AG04450 (cell line): Measurements from ENCODE around the gene NCBP2. TPM values are rescaled to one million over a fixed set of nuclear protein-coding genes. Genes with fewer than 3 reads are reported as not detected.

Source experiments
- CTCF ChIA-PET: fragments of 300-600, 350-600 bp; formaldehyde crosslinking; extraction: SDS; loops from one replicate; lab custom pipeline; 2022; ENCODE audit warnings: antibody characterized with exemption, inconsistent platforms; lab: Charles Lee
- POLR2A ChIA-PET: fragments of 350-600 bp; formaldehyde crosslinking; extraction: SDS; loops from one replicate; lab custom pipeline; 2021; ENCODE audit warnings: antibody characterized with exemption, inconsistent platforms; lab: Yijun Ruan, JAX
- DNase-seq: peaks from one replicate; pipeline ENCODE4 v3.0.0-alpha.2; 2011; ENCODE audit warnings: low read depth, low spot score
- H3K27ac ChIP-seq: one replicate; pipeline ENCODE4 v1.5.1; 2012; ENCODE audit warnings: low read depth, low read length, control low read depth
- H3K27me3 ChIP-seq: one replicate; pipeline ENCODE4 v1.6.0; 2012; ENCODE audit warnings: low read length; ENCODE audit not compliant: control insufficient read depth, insufficient read depth
- H3K4me3 ChIP-seq: 2 replicates; pipeline ENCODE4 v1.5.1; 2011; ENCODE audit warnings: mild to moderate bottlenecking, low read depth, low read length, control low read depth
- H3K9me3 ChIP-seq: 2 replicates; pipeline ENCODE4 v1.5.1; 2012; ENCODE audit warnings: low read length; ENCODE audit not compliant: control insufficient read depth, insufficient read depth
- polyA plus RNA-seq: library from polyadenylated mRNA; depleted of rRNA; stranded (reverse); fragments of >200 nt; gene quantifications from 2 replicates; pipeline ENCODE4 v1.2.3, GENCODE V29; 2011
- TF ChIP-seq, protein P1 (sequence below): IDR thresholded peaks from 2 replicates; pipeline ENCODE4 v1.5.1; 2011; ENCODE audit warnings: low read depth, low read length, control low read depth, inconsistent platforms

The NCBP2 gene
- polyA plus RNA-seq, 1 experiment: 89.7 TPM

DNA sequence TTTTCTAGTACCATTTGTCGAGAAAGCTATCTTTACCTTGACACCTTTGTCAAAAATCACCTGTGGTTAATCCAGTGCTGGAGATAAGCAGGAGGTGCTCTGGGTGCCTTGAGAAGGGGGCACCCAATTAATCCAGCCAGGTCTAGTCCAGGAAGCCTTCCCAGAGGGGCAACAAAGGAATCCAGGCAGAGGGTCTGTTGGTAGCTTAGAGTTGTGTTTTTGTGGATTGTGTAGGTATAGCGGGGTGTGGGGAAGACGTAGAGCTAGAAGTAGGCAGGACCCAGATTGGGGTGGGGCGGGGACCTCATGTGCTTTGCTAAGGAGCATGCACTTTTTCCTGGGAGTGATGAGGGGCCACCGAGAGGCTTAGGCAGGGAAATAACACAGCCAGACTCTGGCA lies 32.3 kb upstream of the NCBP2 start:
- TF ChIP-seq, protein P1, sequence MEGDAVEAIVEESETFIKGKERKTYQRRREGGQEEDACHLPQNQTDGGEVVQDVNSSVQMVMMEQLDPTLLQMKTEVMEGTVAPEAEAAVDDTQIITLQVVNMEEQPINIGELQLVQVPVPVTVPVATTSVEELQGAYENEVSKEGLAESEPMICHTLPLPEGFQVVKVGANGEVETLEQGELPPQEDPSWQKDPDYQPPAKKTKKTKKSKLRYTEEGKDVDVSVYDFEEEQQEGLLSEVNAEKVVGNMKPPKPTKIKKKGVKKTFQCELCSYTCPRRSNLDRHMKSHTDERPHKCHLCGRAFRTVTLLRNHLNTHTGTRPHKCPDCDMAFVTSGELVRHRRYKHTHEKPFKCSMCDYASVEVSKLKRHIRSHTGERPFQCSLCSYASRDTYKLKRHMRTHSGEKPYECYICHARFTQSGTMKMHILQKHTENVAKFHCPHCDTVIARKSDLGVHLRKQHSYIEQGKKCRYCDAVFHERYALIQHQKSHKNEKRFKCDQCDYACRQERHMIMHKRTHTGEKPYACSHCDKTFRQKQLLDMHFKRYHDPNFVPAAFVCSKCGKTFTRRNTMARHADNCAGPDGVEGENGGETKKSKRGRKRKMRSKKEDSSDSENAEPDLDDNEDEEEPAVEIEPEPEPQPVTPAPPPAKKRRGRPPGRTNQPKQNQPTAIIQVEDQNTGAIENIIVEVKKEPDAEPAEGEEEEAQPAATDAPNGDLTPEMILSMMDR: no peak
- Histone ChIP-seq H3K27ac (no peak overlapping the region), H3K9me3 (peaks cover 3% of the 10 kb centered on the region), H3K27me3 (peaks cover 6% of the 10 kb centered on the region), H3K4me3 (no peak overlapping the region)
- CTCF ChIA-PET: interaction anchor here (1.5 kb wide), 1 partner anchor 213 kb away, joined by 3 read pairs; no protein-coding TSS in a partner anchor
- no peak for DNase-seq
- POLR2A ChIA-PET: interaction anchor here (0.7 kb wide), 1 partner anchor 114 kb away, joined by 6 read pairs; no protein-coding TSS in a partner anchor

DNA sequence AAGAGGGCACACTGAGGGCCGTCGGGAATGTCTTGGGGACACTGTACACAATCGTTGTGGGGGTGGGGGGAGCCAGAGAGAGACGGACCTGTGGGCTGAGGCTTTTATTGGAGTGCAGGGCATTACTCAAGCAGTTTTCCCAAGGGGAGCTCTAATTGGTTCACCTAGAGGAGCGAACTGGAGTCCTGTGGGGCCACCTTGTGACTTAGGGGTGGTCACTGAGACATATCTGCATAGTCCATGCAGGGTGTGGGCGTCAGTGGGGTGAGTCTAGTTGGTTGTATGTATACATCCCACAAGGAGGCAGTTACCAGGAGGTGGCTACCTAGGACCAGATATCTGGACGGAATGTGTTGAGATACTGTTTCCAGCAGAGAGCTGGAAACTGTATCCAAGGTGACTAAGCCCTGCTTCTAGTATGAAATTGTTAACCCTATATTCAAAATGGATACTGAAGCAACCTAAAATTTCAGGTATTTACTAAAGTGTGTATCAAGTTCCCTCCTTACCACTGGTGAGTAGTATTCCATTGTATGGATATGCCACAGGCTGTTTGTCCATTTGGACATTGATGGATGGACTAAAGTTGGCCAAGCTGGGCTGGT lies 28.9 kb upstream of the NCBP2 start:
- DNase-seq: no peak
- POLR2A ChIA-PET: no interaction called here
- TF ChIP-seq, protein P1: no peak
- H3K27me3 ChIP-seq: peaks cover 26% of the 10 kb centered on the region
- CTCF ChIA-PET: interaction anchor here (0.7 to 1.7 kb wide), 4 partner anchors 103 to 362 kb away, joined by 3 to 6 read pairs (median 4); partner anchors contain the start of gene SENP5
- H3K9me3 ChIP-seq: peaks cover 3% of the 10 kb centered on the region
- H3K4me3 ChIP-seq: no peak overlapping the region
- no peak overlapping the region for H3K27ac ChIP-seq

DNA sequence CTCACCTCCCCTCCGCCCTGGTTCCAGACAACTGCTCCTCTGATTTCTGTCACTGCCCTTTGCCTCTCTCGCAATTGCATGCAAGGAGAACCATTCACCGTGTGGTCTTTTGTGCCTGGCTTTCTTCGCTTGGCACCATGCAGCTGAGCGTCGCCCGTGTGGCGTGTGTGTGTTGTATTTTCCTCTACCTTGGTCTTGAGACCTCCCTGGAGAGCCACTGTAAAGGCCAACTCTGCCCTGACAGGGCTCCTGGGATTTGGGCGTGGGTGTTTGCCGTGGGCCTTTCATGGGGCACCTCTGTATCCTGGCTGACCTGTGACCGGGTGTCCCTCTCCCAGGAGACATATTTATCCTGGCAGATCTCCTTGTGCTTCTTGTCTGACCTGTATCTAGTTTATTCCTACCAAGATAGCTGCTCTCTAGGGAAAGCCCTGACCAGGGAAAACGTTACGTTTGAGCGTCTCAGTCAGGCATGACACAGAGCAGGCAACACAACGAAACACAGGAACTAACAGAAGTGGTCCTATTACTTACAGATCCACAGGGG lies 28.3 kb upstream of the NCBP2 start:
- TF ChIP-seq, protein P1: no peak
- ChIA-PET POLR2A (no interaction called here), CTCF (interaction anchor here (0.6 to 1.7 kb wide), 5 partner anchors 20 to 361 kb away, joined by 3 to 5 read pairs (median 3); partner anchors contain the start of gene SENP5)
- Histone ChIP-seq H3K27ac (no peak overlapping the region), H3K4me3 (no peak overlapping the region), H3K9me3 (peaks cover 3% of the 10 kb centered on the region), H3K27me3 (peaks cover 32% of the 10 kb centered on the region)
- no peak for DNase-seq

DNA sequence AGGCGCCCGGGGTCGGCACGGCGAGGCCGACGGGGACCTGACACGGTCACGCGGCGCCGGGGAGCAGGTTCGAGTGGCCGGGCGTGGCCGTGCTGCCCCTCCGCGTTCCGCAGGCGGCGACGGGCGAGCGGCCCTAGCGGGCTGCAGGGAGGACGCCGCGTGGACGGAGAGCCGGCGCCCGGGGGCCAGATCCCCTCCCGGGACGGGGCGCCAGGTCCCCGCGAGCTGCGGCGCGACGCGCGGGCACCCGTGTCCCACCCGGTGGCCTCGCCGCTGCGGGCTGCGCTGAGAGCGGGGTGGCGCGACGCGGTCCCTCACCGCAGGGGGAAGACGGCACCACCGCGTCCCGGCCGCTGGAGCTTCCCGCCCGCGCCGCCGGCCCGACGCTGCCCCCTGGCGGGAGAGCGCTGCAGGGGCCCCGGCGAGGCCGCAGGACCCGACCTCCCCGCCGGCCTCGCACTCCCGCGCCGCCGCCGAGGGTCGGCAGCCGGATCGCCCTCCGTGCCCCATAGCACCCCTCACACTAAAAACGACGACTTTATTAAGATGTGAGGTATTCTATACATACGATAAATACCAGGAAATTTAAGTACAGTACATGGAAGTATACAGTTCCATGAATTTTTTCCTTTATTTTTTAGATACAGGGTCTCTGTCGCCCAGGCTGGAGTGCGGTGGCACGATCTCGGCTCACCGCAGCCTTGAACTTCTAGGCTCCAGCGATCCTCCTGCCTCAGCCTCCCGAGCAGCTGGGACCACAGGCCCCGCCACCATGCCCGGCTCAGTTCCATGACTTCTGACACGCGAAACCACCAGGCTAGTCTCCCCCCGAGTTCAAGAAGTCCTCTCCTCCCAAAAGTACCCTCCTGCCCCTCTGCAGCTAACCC lies 27.6 kb upstream of the NCBP2 start:
- no peak for DNase-seq
- Histone ChIP-seq H3K4me3 (peak overlapping the region; percentile 58), H3K27ac (no peak overlapping the region), H3K27me3 (peaks cover 39% of the 10 kb centered on the region), H3K9me3 (peaks cover 3% of the 10 kb centered on the region)
- TF ChIP-seq, protein P1: no peak; the same call in 1 of the 2 replicates
- CTCF ChIA-PET: interaction anchor here (0.6 to 1.7 kb wide), 6 partner anchors 15 to 336 kb away, joined by 3 to 5 read pairs (median 4); partner anchors contain the start of gene SENP5
- POLR2A ChIA-PET: interaction anchor here (1.8 kb wide), 1 partner anchor 28 kb away, joined by 4 read pairs; the partner anchor contains the start of gene NCBP2
